ENCODE data around the gene CSF1. TPM values are rescaled to one million over a fixed set of nuclear protein-coding genes. Genes with fewer than 3 reads are reported as not detected.
A peak's percentile ranks its signal among the peaks of the same experiment; 100 is the strongest.

CSF1 gene
- total and polyA plus RNA-seq, 4 experiments from 2014 or later = 5.0 to 13.9 (median 11.4) TPM

GRCh38 chr1:109942434-109942833, 31.8 kb downstream of the CSF1 start:
- intact Hi-C loops (cut with micrococcal nuclease) = no loop called here
- Mint-ChIP-seq H3K36me3 (peaks cover 3 to 6% of the 10 kb centered on the region in 2 donors), H3K9me3 (peaks cover 0 to 19% (median 13%) of the 10 kb centered on the region in 8 donors), H3K4me1 (peaks cover 4 to 8% (median 4%) of the 10 kb centered on the region in 4 donors), H3K4me3 (no peak overlapping the region), H3K27ac (no peak overlapping the region), H3K27me3 (peaks cover 2 to 6% of the 10 kb centered on the region in 2 donors)
- H3K4me1 ChIP-seq (ENCODE audit: insufficient read depth, low read length) = no peaks in the 10 kb centered on the region
- ChIA-PET POLR2A (ENCODE audit: partially characterized antibody) (no interaction called here), CTCF (ENCODE audit: partially characterized antibody) (interaction anchor here (1.0 to 1.3 kb wide), 2 partner anchors 30 to 42 kb away, joined by 3 to 4 read pairs; partner anchors contain the start of gene AHCYL1)
- no peaks in the 10 kb centered on the region for H3K36me3 ChIP-seq (ENCODE audit: insufficient read depth, low read length)
- no peak overlapping the region for H3K4me3 ChIP-seq (ENCODE audit: low read length in 2 of 2)
- H3K9me3 ChIP-seq (ENCODE audit: control insufficient read depth in 1 of 2, low read length in 2 of 2) = peaks cover 0 to 4% of the 10 kb centered on the region in 2 donors
- DNase-seq = no peak
- H3K27me3 ChIP-seq (ENCODE audit: insufficient read depth, low read length) = no peaks in the 10 kb centered on the region
- H3K27ac ChIP-seq (ENCODE audit: low read depth, low read length) = no peak overlapping the region

GRCh38 chr1:109944541-109944940, 33.9 kb downstream of the CSF1 start:
- Histone ChIP-seq H3K4me3 (ENCODE audit: low read length in 2 of 2) (no peak overlapping the region), H3K4me1 (ENCODE audit: insufficient read depth, low read length) (no peaks in the 10 kb centered on the region), H3K27ac (ENCODE audit: low read depth, low read length) (no peak overlapping the region), H3K27me3 (ENCODE audit: insufficient read depth, low read length) (no peaks in the 10 kb centered on the region), H3K9me3 (ENCODE audit: control insufficient read depth in 1 of 2, low read length in 2 of 2) (no peaks in the 10 kb centered on the region), H3K36me3 (ENCODE audit: insufficient read depth, low read length) (no peaks in the 10 kb centered on the region)
- peak overlapping the region in 2 of 7 donors; percentile 0 to 35 for H3K27ac Mint-ChIP-seq
- H3K4me3 Mint-ChIP-seq = no peak overlapping the region
- H3K4me1 Mint-ChIP-seq = peaks cover 4 to 8% (median 4%) of the 10 kb centered on the region in 4 donors
- H3K27me3 Mint-ChIP-seq = peaks cover 2 to 6% of the 10 kb centered on the region in 2 donors
- ChIA-PET CTCF (ENCODE audit: partially characterized antibody) (no interaction called here), POLR2A (ENCODE audit: partially characterized antibody) (no interaction called here)
- H3K36me3 Mint-ChIP-seq = peaks cover under 1% of the 10 kb centered on the region in 2 donors
- DNase-seq = no peak
- intact Hi-C loops (cut with micrococcal nuclease) = no loop called here
- peaks cover 0 to 1% (median under 1%) of the 10 kb centered on the region in 8 donors for H3K9me3 Mint-ChIP-seq

- no peak overlapping the region for H3K4me3 ChIP-seq (ENCODE audit: low read length in 2 of 2)
- Mint-ChIP-seq H3K9me3 (no peaks in the 10 kb centered on the region), H3K27me3 (peaks cover 2 to 6% of the 10 kb centered on the region in 2 donors), H3K36me3 (no peaks in the 10 kb centered on the region), H3K27ac (no peak overlapping the region), H3K4me3 (no peak overlapping the region), H3K4me1 (peaks cover 4 to 8% (median 4%) of the 10 kb centered on the region in 4 donors)
- H3K36me3 ChIP-seq (ENCODE audit: insufficient read depth, low read length) = no peaks in the 10 kb centered on the region
- no peak for DNase-seq
- no peaks in the 10 kb centered on the region for H3K9me3 ChIP-seq (ENCODE audit: control insufficient read depth in 1 of 2, low read length in 2 of 2)
- ChIA-PET CTCF (ENCODE audit: partially characterized antibody) (interaction anchor here (0.9 kb wide), 1 partner anchor 155 kb away, joined by 4 read pairs; no protein-coding TSS in a partner anchor), POLR2A (ENCODE audit: partially characterized antibody) (interaction anchor here (0.6 kb wide), 1 partner anchor 749 kb away, joined by 3 read pairs; no protein-coding TSS in a partner anchor)
- H3K27ac ChIP-seq (ENCODE audit: low read depth, low read length) = no peak overlapping the region
- H3K27me3 ChIP-seq (ENCODE audit: insufficient read depth, low read length) = no peaks in the 10 kb centered on the region
- intact Hi-C loops (cut with micrococcal nuclease) = no loop called here
- H3K4me1 ChIP-seq (ENCODE audit: insufficient read depth, low read length) = no peaks in the 10 kb centered on the region
These were observed 35.9 kb downstream of the CSF1 start for GRCh38 chr1:109946511-109946910.

- H3K9me3 ChIP-seq (ENCODE audit: control insufficient read depth in 1 of 2, low read length in 2 of 2) = no peaks in the 10 kb centered on the region
- no peak overlapping the region for H3K4me3 ChIP-seq (ENCODE audit: low read length in 2 of 2)
- no peak overlapping the region for H3K4me3 Mint-ChIP-seq
- DNase-seq = no peak
- peaks cover 4 to 8% (median 4%) of the 10 kb centered on the region in 4 donors for H3K4me1 Mint-ChIP-seq
- H3K27ac ChIP-seq (ENCODE audit: low read depth, low read length) = no peak overlapping the region
- H3K27me3 Mint-ChIP-seq = peaks cover 1 to 6% of the 10 kb centered on the region in 2 donors
- no peaks in the 10 kb centered on the region for H3K9me3 Mint-ChIP-seq
- peak overlapping the region in 2 of 7 donors; percentile 33 to 73 for H3K27ac Mint-ChIP-seq
- H3K36me3 Mint-ChIP-seq = no peaks in the 10 kb centered on the region
- intact Hi-C loops (cut with micrococcal nuclease) = no loop called here
- CTCF ChIA-PET (ENCODE audit: partially characterized antibody) = interaction anchor here (1.0 to 1.2 kb wide), 2 partner anchors 32 to 171 kb away, joined by 3 read pairs; no protein-coding TSS in a partner anchor
- H3K27me3 ChIP-seq (ENCODE audit: insufficient read depth, low read length) = no peaks in the 10 kb centered on the region
- POLR2A ChIA-PET (ENCODE audit: partially characterized antibody) = no interaction called here
- H3K4me1 ChIP-seq (ENCODE audit: insufficient read depth, low read length) = no peaks in the 10 kb centered on the region
- no peaks in the 10 kb centered on the region for H3K36me3 ChIP-seq (ENCODE audit: insufficient read depth, low read length)
These were observed 37.1 kb downstream of the CSF1 start for GRCh38 chr1:109947582-109948284.

- intact Hi-C loops (cut with micrococcal nuclease) = no loop called here
- no peak for DNase-seq
- H3K27me3 Mint-ChIP-seq = peaks cover 0 to 6% of the 10 kb centered on the region in 2 donors
- peaks cover 4 to 8% (median 4%) of the 10 kb centered on the region in 4 donors for H3K4me1 Mint-ChIP-seq
- H3K27me3 ChIP-seq (ENCODE audit: insufficient read depth, low read length) = no peaks in the 10 kb centered on the region
- H3K9me3 Mint-ChIP-seq = no peaks in the 10 kb centered on the region
- no peaks in the 10 kb centered on the region for H3K9me3 ChIP-seq (ENCODE audit: control insufficient read depth in 1 of 2, low read length in 2 of 2)
- ChIA-PET CTCF (ENCODE audit: partially characterized antibody) (interaction anchor here (1.2 kb wide), 1 partner anchor 171 kb away, joined by 3 read pairs; no protein-coding TSS in a partner anchor), POLR2A (ENCODE audit: partially characterized antibody) (no interaction called here)
- no peak overlapping the region for H3K27ac Mint-ChIP-seq
- H3K36me3 ChIP-seq (ENCODE audit: insufficient read depth, low read length) = no peaks in the 10 kb centered on the region
- no peaks in the 10 kb centered on the region for H3K4me1 ChIP-seq (ENCODE audit: insufficient read depth, low read length)
- H3K36me3 Mint-ChIP-seq = no peaks in the 10 kb centered on the region
- no peak overlapping the region for H3K4me3 Mint-ChIP-seq
- H3K27ac ChIP-seq (ENCODE audit: low read depth, low read length) = no peak overlapping the region
- H3K4me3 ChIP-seq (ENCODE audit: low read length in 2 of 2) = no peak overlapping the region
These were observed 37.6 kb downstream of the CSF1 start for GRCh38 chr1:109948285-109948630.

- H3K4me1 Mint-ChIP-seq = peaks cover 0 to 3% (median 0%) of the 10 kb centered on the region in 4 donors
These were observed 39.4 kb downstream of the CSF1 start for GRCh38 chr1:109950038-109950437.

GRCh38 chr1:109950509-109950908, 39.9 kb downstream of the CSF1 start:
- no peaks in the 10 kb centered on the region for H3K4me1 Mint-ChIP-seq
- H3K4me3 ChIP-seq (ENCODE audit: low read length in 2 of 2) = no peak overlapping the region
- no peak overlapping the region for H3K4me3 Mint-ChIP-seq
- H3K4me1 ChIP-seq (ENCODE audit: insufficient read depth, low read length) = no peaks in the 10 kb centered on the region
- CTCF ChIA-PET (ENCODE audit: partially characterized antibody) = interaction anchor here (0.7 kb wide), 1 partner anchor 136 kb away, joined by 3 read pairs; no protein-coding TSS in a partner anchor
- H3K9me3 Mint-ChIP-seq = no peaks in the 10 kb centered on the region
- no peak for DNase-seq
- no peak overlapping the region for H3K27ac ChIP-seq (ENCODE audit: low read depth, low read length)
- H3K36me3 Mint-ChIP-seq = no peaks in the 10 kb centered on the region
- H3K27me3 Mint-ChIP-seq = peaks cover 0 to 2% of the 10 kb centered on the region in 2 donors
- no peaks in the 10 kb centered on the region for H3K9me3 ChIP-seq (ENCODE audit: control insufficient read depth in 1 of 2, low read length in 2 of 2)
- no peaks in the 10 kb centered on the region for H3K27me3 ChIP-seq (ENCODE audit: insufficient read depth, low read length)
- POLR2A ChIA-PET (ENCODE audit: partially characterized antibody) = no interaction called here
- intact Hi-C loops (cut with micrococcal nuclease) = no loop called here
- H3K27ac Mint-ChIP-seq = no peak overlapping the region
- no peaks in the 10 kb centered on the region for H3K36me3 ChIP-seq (ENCODE audit: insufficient read depth, low read length)

More at GRCh38 chr1:109950038-109950437, 39.4 kb downstream of the CSF1 start:
- Histone ChIP-seq H3K4me3 (ENCODE audit: low read length in 2 of 2) (no peak overlapping the region), H3K36me3 (ENCODE audit: insufficient read depth, low read length) (no peaks in the 10 kb centered on the region), H3K4me1 (ENCODE audit: insufficient read depth, low read length) (no peaks in the 10 kb centered on the region), H3K9me3 (ENCODE audit: control insufficient read depth in 1 of 2, low read length in 2 of 2) (no peaks in the 10 kb centered on the region), H3K27me3 (ENCODE audit: insufficient read depth, low read length) (no peaks in the 10 kb centered on the region), H3K27ac (ENCODE audit: low read depth, low read length) (no peak overlapping the region)
- DNase-seq = no peak
- ChIA-PET POLR2A (ENCODE audit: partially characterized antibody) (no interaction called here), CTCF (ENCODE audit: partially characterized antibody) (no interaction called here)
- Mint-ChIP-seq H3K36me3 (no peaks in the 10 kb centered on the region), H3K4me3 (no peak overlapping the region), H3K27me3 (peaks cover 0 to 2% of the 10 kb centered on the region in 2 donors), H3K27ac (no peak overlapping the region), H3K9me3 (no peaks in the 10 kb centered on the region)
- intact Hi-C loops (cut with micrococcal nuclease) = no loop called here

Data from CD4-positive, alpha-beta memory T cell (primary cell).